ENCODE results near the gene SNX18.

Gene SNX18

GRCh38 chr5:54556141-54556540 lies 38.6 kb downstream of the SNX18 start:
- no peak for DNase-seq (ENCODE audit: low read depth in 1 of 2, low spot score in 1 of 2)
- in situ Hi-C loops (cut with HindIII; ENCODE audit: low pct_unique_long_range_greater_than_20kb, low sequenced_read_pairs), result no loop called here
- no peak for TF ChIP-seq JUND (IDR thresholded peaks at IDR 0.05; ENCODE audit: low read depth)

- TF ChIP-seq JUND (IDR thresholded peaks at IDR 0.05; ENCODE audit: low read depth), result no peak
- no peak for DNase-seq (ENCODE audit: low read depth in 1 of 2, low spot score in 1 of 2)
- in situ Hi-C loops (cut with HindIII; ENCODE audit: low pct_unique_long_range_greater_than_20kb, low sequenced_read_pairs), result no loop called here
These were observed 40.8 kb downstream of the SNX18 start for GRCh38 chr5:54558362-54558761.

DNA sequence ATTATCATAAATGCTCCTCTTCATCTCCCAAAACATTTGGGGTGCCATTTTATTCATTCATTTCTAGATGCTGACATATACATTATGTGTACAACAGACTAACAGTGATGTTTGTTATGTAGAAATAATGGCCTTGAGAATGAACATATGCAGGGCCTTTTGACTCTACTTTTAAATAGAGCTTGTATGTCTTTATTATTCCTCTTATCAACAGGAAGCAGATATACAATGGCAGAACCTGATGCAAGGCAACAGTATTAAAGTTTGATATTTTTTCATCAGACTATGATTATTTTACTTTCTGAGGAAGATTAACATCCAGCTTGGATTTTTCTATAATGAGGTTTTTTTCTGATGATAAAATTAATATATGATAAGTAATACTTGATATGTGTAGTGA lies 44.1 kb downstream of the SNX18 start:
- in situ Hi-C loops (cut with HindIII; ENCODE audit: low pct_unique_long_range_greater_than_20kb, low sequenced_read_pairs), result no loop called here
- no peak for TF ChIP-seq JUND (IDR thresholded peaks at IDR 0.05; ENCODE audit: low read depth)
- DNase-seq (ENCODE audit: low read depth in 1 of 2, low spot score in 1 of 2), result no peak

- DNase-seq (ENCODE audit: low read depth in 1 of 2, low spot score in 1 of 2), result no peak
- TF ChIP-seq JUND (IDR thresholded peaks at IDR 0.05; ENCODE audit: low read depth), result no peak
- in situ Hi-C loops (cut with HindIII; ENCODE audit: low pct_unique_long_range_greater_than_20kb, low sequenced_read_pairs), result no loop called here
These were observed 45.7 kb downstream of the SNX18 start for GRCh38 chr5:54563083-54563761.

- no peak for TF ChIP-seq JUND (IDR thresholded peaks at IDR 0.05; ENCODE audit: low read depth)
- in situ Hi-C loops (cut with HindIII; ENCODE audit: low pct_unique_long_range_greater_than_20kb, low sequenced_read_pairs), result no loop called here
- DNase-seq (ENCODE audit: low read depth in 1 of 2, low spot score in 1 of 2), result no peak
These were observed 50.4 kb downstream of the SNX18 start for GRCh38 chr5:54567996-54568395.

DNA sequence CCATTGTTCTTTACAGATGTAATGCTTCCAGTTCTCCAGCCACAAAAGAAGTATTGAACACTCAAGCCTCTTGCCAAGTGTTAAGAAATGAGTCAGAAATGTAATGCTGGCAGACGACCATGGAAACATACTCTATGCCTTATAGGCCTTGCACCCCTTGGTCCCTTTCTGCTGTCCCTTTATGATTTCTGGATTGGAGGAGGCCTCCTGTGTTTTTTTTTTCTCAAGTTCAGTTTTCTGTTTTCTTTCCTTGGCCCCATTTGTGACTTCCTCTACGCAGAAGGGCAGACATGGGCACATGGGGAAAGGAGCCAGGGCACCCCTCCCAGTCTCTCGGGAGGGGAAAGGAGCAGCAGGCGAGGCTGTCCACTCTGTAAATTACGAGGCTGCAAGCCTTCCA lies 53.4 kb downstream of the SNX18 start:
- no peak for DNase-seq (ENCODE audit: low read depth in 1 of 2, low spot score in 1 of 2)
- TF ChIP-seq JUND (IDR thresholded peaks at IDR 0.05; ENCODE audit: low read depth), result no peak
- in situ Hi-C loops (cut with HindIII; ENCODE audit: low pct_unique_long_range_greater_than_20kb, low sequenced_read_pairs), result no loop called here

DNA sequence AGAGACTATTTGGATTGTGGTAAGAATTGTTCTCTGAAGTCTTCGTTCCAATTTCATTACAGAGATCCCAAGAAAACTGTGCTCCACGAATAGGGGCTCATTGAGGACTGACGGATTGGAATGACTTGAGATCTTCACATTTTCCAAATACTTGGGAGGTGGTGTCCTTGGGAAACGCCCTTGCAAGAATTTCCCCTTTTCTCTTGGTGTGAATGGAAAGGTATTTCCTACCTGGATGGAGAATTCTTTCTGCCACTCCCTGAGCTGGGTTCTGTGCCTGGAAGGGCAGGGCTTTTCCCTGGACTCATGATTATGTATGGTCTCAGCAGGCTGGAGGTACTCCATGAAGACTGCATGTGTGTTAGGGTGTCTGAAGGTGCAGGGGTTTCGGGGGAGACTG lies 53.9 kb downstream of the SNX18 start:
- DNase-seq (ENCODE audit: low read depth in 1 of 2, low spot score in 1 of 2), result no peak
- in situ Hi-C loops (cut with HindIII; ENCODE audit: low pct_unique_long_range_greater_than_20kb, low sequenced_read_pairs), result no loop called here
- TF ChIP-seq JUND (IDR thresholded peaks at IDR 0.05; ENCODE audit: low read depth), result no peak

- no peak for DNase-seq (ENCODE audit: low read depth in 1 of 2, low spot score in 1 of 2)
- in situ Hi-C loops (cut with HindIII; ENCODE audit: low pct_unique_long_range_greater_than_20kb, low sequenced_read_pairs), result no loop called here
- no peak for TF ChIP-seq JUND (IDR thresholded peaks at IDR 0.05; ENCODE audit: low read depth)
These were observed 56.4 kb downstream of the SNX18 start for GRCh38 chr5:54573812-54574489.

DNA sequence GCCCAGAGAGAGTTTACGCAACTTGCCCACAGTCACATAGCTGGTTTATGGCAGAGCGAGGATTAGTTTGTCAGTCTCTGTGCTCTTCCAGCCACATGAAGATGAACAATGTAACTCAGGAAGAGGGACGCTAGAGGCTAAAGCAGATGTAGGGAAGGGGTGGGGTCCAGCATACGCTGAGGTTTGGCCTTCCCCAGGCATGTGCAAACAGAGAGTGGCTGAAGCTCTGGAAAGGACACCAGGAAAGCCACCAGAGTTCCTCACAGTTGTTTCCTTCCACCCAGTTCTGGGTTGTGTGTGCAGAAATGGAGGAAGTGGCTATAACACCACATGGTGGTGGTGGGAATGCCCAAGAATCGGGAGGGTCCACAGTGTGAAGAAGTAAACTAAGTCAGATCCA lies 60.0 kb downstream of the SNX18 start:
- in situ Hi-C loops (cut with HindIII; ENCODE audit: low pct_unique_long_range_greater_than_20kb, low sequenced_read_pairs), result no loop called here
- no peak for DNase-seq (ENCODE audit: low read depth in 1 of 2, low spot score in 1 of 2)
- no peak for TF ChIP-seq JUND (IDR thresholded peaks at IDR 0.05; ENCODE audit: low read depth)

- TF ChIP-seq JUND (IDR thresholded peaks at IDR 0.05; ENCODE audit: low read depth), result no peak
- DNase-seq (ENCODE audit: low read depth in 1 of 2, low spot score in 1 of 2), result no peak
- in situ Hi-C loops (cut with HindIII; ENCODE audit: low pct_unique_long_range_greater_than_20kb, low sequenced_read_pairs), result no loop called here
These were observed 60.5 kb downstream of the SNX18 start for GRCh38 chr5:54577937-54578653.

- DNase-seq (ENCODE audit: low read depth in 1 of 2, low spot score in 1 of 2), result no peak
- TF ChIP-seq JUND (IDR thresholded peaks at IDR 0.05; ENCODE audit: low read depth), result no peak
- in situ Hi-C loops (cut with HindIII; ENCODE audit: low pct_unique_long_range_greater_than_20kb, low sequenced_read_pairs), result no loop called here
These were observed 62.2 kb downstream of the SNX18 start for GRCh38 chr5:54579591-54580295.

GRCh38 chr5:54580997-54581811 lies 63.6 kb downstream of the SNX18 start:
- DNase-seq (ENCODE audit: low read depth in 1 of 2, low spot score in 1 of 2), result no peak
- in situ Hi-C loops (cut with HindIII; ENCODE audit: low pct_unique_long_range_greater_than_20kb, low sequenced_read_pairs), result no loop called here
- no peak for TF ChIP-seq JUND (IDR thresholded peaks at IDR 0.05; ENCODE audit: low read depth)

Measured in T47D (cell line).